ENCODE results near the gene DOCK8.

DNA sequence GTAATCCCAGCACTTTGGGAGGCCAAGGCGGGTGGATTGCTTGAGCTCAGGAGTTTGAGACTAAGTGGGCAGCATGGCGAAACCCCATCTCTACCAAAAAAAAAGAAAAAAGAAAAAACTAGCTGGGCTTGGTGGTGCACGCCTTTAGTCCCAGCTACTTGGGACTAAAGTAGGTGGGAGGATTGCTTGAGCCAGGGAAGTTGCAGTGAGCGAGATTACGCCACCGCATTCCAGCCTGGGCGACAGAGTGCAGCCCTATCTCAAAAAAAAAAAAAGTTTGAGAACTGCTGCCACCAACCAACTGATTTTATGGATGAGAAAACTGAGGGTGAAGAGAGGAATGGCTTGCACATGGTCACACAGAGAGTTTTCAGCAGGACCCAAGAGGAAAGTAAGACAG is 175.1 kb downstream of the DOCK8 start:
- TF ChIP-seq, protein P1, sequence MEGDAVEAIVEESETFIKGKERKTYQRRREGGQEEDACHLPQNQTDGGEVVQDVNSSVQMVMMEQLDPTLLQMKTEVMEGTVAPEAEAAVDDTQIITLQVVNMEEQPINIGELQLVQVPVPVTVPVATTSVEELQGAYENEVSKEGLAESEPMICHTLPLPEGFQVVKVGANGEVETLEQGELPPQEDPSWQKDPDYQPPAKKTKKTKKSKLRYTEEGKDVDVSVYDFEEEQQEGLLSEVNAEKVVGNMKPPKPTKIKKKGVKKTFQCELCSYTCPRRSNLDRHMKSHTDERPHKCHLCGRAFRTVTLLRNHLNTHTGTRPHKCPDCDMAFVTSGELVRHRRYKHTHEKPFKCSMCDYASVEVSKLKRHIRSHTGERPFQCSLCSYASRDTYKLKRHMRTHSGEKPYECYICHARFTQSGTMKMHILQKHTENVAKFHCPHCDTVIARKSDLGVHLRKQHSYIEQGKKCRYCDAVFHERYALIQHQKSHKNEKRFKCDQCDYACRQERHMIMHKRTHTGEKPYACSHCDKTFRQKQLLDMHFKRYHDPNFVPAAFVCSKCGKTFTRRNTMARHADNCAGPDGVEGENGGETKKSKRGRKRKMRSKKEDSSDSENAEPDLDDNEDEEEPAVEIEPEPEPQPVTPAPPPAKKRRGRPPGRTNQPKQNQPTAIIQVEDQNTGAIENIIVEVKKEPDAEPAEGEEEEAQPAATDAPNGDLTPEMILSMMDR (IDR thresholded peaks at IDR 0.05) = no peak
- no peak for TF ChIP-seq POLR2A (IDR thresholded peaks at IDR 0.05)

All from uterus (tissue), 2 donors.